Upper lobe of left lung (tissue), 6 donors: ENCODE results near the gene CLCA2. TPM values are rescaled to one million over a fixed set of nuclear protein-coding genes. Genes with fewer than 3 reads are reported as not detected.

Experiments used
- ATAC-seq, 2 donors: fragments of 200-7000 bp; cut with Tn5 transposase; one replicate each; pipeline ENCODE4 v1.9.1; 2022; ENCODE audit warnings: mild to moderate bottlenecking in 2 of 2, moderate library complexity in 2 of 2; ENCODE audit not compliant: low FRiP score in 2 of 2
- DNase-seq, 2 donors: peaks; one replicate each; pipeline ENCODE4 v3.0.0-alpha.2; 2019 to 2020
- H3K27ac ChIP-seq, 4 donors: fragments of 200-600 bp; sonication (generic); one replicate each; pipeline ENCODE4 v1.5.1; 2016 to 2019
- H3K27me3 ChIP-seq, 4 donors: fragments of 200-600 bp; sonication (generic); one replicate each; pipeline ENCODE4 v1.5.1; 2017 to 2019
- H3K36me3 ChIP-seq, 4 donors: fragments of 200-600 bp; sonication (generic); one replicate each; pipeline ENCODE4 v1.5.1; 2016 to 2019
- H3K4me1 ChIP-seq, 4 donors: fragments of 200-600 bp; sonication (generic); one replicate each; pipeline ENCODE4 v1.5.1; 2018 to 2019
- H3K4me3 ChIP-seq, 4 donors: fragments of 200-600 bp; sonication (generic); one replicate each; pipeline ENCODE4 v1.5.1; 2017 to 2019; ENCODE audit warnings: mild to moderate bottlenecking in 2 of 4, moderate library complexity in 1 of 4
- H3K9me3 ChIP-seq, 4 donors: fragments of 200-600 bp; sonication (generic); one replicate each; pipeline ENCODE4 v1.5.1; 2018 to 2019
- CTCF ChIP-seq, 6 experiments: fragments of 450-650 bp in 4 of 6; fragments of 200-600 bp in 2 of 6; sonication (generic) in 2 of 6; IDR thresholded peaks; one replicate each; pipeline ENCODE4 v1.5.1; 2016 to 2019; ENCODE audit warnings: antibody characterized with exemption in 6 of 6
- EP300 ChIP-seq, 4 donors: sonication (generic); formaldehyde crosslinking; IDR thresholded peaks; one replicate each; pipeline ENCODE4 v1.5.1; 2017; ENCODE audit warnings: antibody characterized with exemption in 4 of 4, control low read depth in 2 of 4
- POLR2A ChIP-seq, 4 donors: fragments of 450-650 bp; IDR thresholded peaks; one replicate each; pipeline ENCODE4 v1.5.1; 2016 to 2017; ENCODE audit warnings: antibody characterized with exemption in 4 of 4, mild to moderate bottlenecking in 2 of 4
- POLR2AphosphoS5 ChIP-seq, 2 donors: sonication (generic); formaldehyde crosslinking; IDR thresholded peaks; one replicate each; pipeline ENCODE4 v1.5.1; 2017; ENCODE audit warnings: antibody characterized with exemption in 2 of 2
- WGBS, 2 donors: methylation state at CpG; one replicate each; pipeline ENCODE4 v1.1.5; 2017 to 2018; 5-methylcytosine and 5-hydroxymethylcytosine counted together
- total RNA-seq, 6 donors: library from RNA; depleted of rRNA in 4 of 6; stranded (reverse); fragments of >200 nt in 4 of 6; gene quantifications; one replicate each; pipeline versions ENCODE4 v1.1.0 to v1.2.1, GENCODE V29; 2016 to 2021
- donor health status: DM: no; HTN: no; CAD: no; lungs with moderate emphysema.
- donor health status: DM: no; HTN: yes; CAD: no; lungs with severe emphysema.

Gene CLCA2
- total RNA-seq, 6 donors from 2014 or later = 0.57 to 5.3 (median 0.61) TPM; not detected in 3

- TF ChIP-seq CTCF (IDR thresholded peaks at IDR 0.05) = no peak
- no peak for TF ChIP-seq POLR2AphosphoS5 (IDR thresholded peaks at IDR 0.05)
- no peak for TF ChIP-seq EP300 (IDR thresholded peaks at IDR 0.05)
- no peak for TF ChIP-seq POLR2A (IDR thresholded peaks at IDR 0.05)
- Histone ChIP-seq H3K27ac (no peak overlapping the region), H3K9me3 (no peaks in the 10 kb centered on the region), H3K4me3 (no peak overlapping the region), H3K4me1 (no peaks in the 10 kb centered on the region), H3K27me3 (no peaks in the 10 kb centered on the region), H3K36me3 (no peaks in the 10 kb centered on the region)
- DNase-seq (no peak), ATAC-seq (peak in 1 of 2 donors; percentile 93)
- WGBS, 2 donors = 88 to 91% methylated on average over 4 of the region's 4 CpGs
These were observed 63.3 kb downstream of the CLCA2 start for GRCh38 chr1:86487131-86487810.

- ATAC-seq = peak in 1 of 2 donors; percentile 64
- H3K27ac ChIP-seq = no peak overlapping the region
- WGBS, 2 donors = 96 to 97% methylated on average over 4 of the region's 4 CpGs
- H3K36me3 ChIP-seq = no peaks in the 10 kb centered on the region
- no peak overlapping the region for H3K4me3 ChIP-seq
- no peaks in the 10 kb centered on the region for H3K27me3 ChIP-seq
- no peaks in the 10 kb centered on the region for H3K4me1 ChIP-seq
- no peak for DNase-seq
- H3K9me3 ChIP-seq = no peaks in the 10 kb centered on the region
- no peak for TF ChIP-seq POLR2AphosphoS5 (IDR thresholded peaks at IDR 0.05)
- TF ChIP-seq EP300 (IDR thresholded peaks at IDR 0.05) = no peak
- no peak for TF ChIP-seq CTCF (IDR thresholded peaks at IDR 0.05)
- no peak for TF ChIP-seq POLR2A (IDR thresholded peaks at IDR 0.05)
These were observed 63.8 kb downstream of the CLCA2 start for GRCh38 chr1:86487811-86488141.

GRCh38 chr1:86489242-86489878 is 65.4 kb downstream of the CLCA2 start:
- H3K4me3 ChIP-seq = no peak overlapping the region
- no peaks in the 10 kb centered on the region for H3K27me3 ChIP-seq
- no peak overlapping the region for H3K27ac ChIP-seq
- DNase-seq (no peak), ATAC-seq (no peak)
- no peaks in the 10 kb centered on the region for H3K36me3 ChIP-seq
- no peaks in the 10 kb centered on the region for H3K4me1 ChIP-seq
- no peaks in the 10 kb centered on the region for H3K9me3 ChIP-seq
- TF ChIP-seq POLR2A (IDR thresholded peaks at IDR 0.05) = no peak
- no peak for TF ChIP-seq CTCF (IDR thresholded peaks at IDR 0.05)
- TF ChIP-seq POLR2AphosphoS5 (IDR thresholded peaks at IDR 0.05) = no peak
- no peak for TF ChIP-seq EP300 (IDR thresholded peaks at IDR 0.05)
- WGBS, 2 donors = 66 to 70% methylated on average over 2 of the region's 2 CpGs

GRCh38 chr1:86491171-86491950 is 67.4 kb downstream of the CLCA2 start:
- Histone ChIP-seq H3K4me1 (no peaks in the 10 kb centered on the region), H3K27ac (no peak overlapping the region), H3K4me3 (no peak overlapping the region), H3K36me3 (no peaks in the 10 kb centered on the region), H3K9me3 (no peaks in the 10 kb centered on the region), H3K27me3 (no peaks in the 10 kb centered on the region)
- ATAC-seq (no peak), DNase-seq (no peak)
- 94 to 98% methylated on average over 2 of the region's 2 CpGs for WGBS, 2 donors
- TF ChIP-seq POLR2AphosphoS5 (IDR thresholded peaks at IDR 0.05) (no peak), EP300 (IDR thresholded peaks at IDR 0.05) (no peak), CTCF (IDR thresholded peaks at IDR 0.05) (no peak), POLR2A (IDR thresholded peaks at IDR 0.05) (no peak)
